HG02642 (cell line): ENCODE results near the gene ZNF366.

Experiments used
- ATAC-seq: cut with Tn5 transposase; IDR thresholded peaks from one replicate; pipeline ENCODE4 v1.9.1; 2021; ENCODE audit warnings: mild to moderate bottlenecking; ENCODE audit not compliant: unreplicated experiment, poor library complexity

The ZNF366 gene

DNA sequence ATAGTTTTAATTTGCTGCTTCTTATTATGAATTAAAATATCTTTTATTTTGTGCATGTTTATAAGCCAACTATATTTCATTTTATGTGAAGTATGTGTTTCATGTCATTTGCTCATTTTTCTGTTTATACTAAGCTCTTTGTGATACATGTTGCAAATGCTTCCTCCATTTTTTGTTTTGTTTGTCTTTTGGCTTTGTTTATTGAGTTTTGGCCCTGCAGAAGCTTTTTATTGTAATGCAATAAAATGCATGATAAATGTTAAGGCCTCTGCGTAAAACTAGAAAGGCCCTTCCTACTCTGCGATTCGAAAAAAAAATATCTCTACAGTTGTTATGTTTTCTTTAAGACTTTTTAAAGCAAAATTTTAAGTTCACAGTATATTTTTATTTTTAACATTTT, 9.4 kb downstream of the ZNF366 start:
- no peak for ATAC-seq

DNA sequence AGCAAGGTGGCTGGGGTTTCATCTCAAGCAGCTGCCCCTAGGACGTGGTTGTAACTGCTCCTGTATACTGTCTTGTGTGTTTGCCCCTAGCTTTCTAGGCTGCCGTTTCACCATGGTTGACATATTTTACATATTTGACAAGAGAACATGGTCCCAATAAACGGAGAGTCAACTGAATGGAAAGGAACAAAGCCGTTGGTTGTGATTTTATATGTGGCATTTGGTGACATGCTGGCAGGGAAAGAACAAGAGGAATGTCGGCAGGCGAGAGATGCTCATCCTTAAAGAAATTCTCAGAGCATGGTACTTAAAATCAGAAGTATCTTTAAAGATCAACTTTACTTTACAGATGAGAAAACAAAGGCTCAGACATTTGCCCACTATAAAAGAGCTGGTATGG, 11.8 kb downstream of the ZNF366 start:
- ATAC-seq = no peak

DNA sequence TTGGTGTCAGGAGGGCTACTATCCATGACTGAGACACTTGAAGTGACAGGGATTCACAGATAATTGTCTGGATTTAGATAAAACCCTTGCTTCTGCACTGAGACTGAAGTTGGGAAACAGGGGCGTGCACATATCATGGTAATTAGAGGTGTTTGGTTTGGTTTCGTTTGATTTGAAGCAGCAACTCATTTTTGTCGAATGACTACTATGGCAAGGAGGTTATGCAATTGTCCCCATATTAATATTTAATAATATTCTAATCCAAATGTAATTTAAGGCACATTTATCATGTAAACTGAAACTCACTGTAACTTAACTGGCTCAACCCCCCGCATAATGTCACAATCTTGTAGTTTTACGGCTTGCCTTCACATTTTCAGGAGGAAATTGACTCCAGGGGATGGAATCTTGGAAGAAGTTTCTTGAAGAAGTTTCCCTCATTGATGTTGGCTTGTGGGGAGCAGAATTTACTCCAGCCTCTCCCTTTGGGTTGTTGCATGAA, 12.5 kb downstream of the ZNF366 start:
- no peak for ATAC-seq

DNA sequence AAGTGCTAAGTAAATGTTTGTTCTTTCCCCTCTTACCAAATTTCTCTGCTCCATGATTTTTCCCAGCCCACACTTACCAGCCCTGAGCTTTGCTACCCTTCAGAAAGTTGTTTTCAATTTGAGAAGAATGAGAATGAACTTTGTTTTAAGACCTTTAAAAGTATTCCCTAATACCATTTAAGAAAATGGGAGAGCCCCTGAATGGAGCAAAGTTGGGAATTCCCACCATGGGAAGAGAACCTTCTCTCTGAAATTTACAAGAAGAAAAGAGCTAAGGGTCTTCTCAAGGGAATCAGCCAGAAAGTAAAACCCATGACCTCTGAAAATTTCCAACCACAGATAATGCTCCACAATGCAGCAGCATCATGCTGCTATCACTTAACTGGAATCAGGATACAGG, 17.7 kb downstream of the ZNF366 start:
- ATAC-seq = no peak

- ATAC-seq = no peak
Measured at GRCh38 chr5:72488756-72489155, 18.5 kb downstream of the ZNF366 start.

DNA sequence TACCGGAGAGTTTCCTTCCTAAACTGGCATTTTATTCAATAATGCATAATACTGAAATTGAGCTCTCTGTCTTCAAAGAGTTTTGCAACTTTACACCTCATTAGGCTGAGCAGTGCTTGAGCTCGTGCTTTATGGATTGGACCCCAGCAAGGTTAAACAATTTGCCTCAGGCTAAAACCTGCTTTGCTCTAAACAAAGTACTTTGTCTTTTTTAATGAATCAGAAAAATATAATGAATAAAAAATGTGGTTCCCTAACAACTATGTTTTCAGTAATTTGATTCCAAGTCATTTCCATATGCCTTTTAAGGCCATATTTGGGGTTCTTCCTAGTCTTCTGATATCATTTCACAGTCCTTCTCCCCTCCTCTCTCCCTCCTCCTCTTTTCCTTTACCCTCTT, 20.0 kb downstream of the ZNF366 start:
- ATAC-seq = no peak

- ATAC-seq = no peak
Measured at GRCh38 chr5:72486371-72486770, 20.8 kb downstream of the ZNF366 start.

GRCh38 chr5:72485430-72485974, 21.7 kb downstream of the ZNF366 start:
- ATAC-seq = no peak

DNA sequence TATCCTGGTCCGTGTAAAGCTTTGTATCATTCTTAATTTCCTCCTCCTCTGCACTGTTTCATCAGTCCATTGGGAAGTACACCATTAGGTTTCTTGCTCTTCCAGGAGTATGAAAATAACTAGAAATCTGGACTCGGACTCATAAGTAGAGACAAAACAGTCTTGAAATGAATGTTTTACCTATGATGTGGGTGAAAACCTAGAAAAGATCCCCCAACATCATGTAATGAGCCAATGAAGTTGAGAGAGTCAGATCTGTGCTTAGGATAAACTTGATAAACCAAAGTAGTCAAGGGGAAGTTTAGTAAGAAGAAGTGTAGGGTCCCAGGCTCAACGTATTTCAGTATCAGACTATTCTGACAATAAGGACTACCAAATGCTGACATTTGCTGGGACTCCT, 25.2 kb downstream of the ZNF366 start:
- no peak for ATAC-seq

DNA sequence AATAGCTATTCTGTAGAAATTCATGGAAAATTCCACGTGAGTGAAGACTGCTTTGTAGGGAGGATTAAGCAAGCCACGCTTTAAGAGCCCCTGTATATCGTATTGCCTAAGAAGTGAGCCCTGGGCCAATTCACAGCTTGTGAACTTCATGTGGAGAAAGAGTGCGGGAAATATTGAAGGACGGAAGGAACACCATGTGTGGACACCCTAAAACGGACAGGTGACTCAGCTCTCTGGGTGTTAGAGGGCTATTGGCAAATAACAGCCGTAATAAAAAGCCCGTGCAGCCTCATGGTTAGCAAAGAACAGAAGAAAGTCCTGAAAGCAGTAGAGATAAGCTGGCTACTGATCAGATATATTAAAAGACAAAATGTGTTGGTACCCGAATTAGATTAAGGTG, 26.4 kb downstream of the ZNF366 start:
- ATAC-seq = no peak

DNA sequence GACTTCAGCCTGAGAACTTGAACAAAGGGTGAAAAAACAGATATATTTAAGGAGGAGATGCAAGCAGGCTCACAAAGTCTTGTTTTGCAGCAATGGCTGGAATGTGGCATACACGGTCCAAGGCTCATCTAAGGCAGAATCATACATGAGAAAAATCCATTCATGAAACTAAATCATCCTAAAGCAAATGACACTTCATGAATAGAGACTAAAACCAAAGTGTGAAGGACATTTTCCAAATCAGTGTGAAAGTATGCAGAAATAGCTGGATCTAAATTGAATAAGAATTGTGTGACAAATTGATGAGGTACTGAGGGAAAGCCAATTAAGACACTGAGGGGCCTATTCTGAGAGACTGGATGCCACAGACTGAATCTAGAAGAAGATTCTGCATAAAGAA, 27.3 kb downstream of the ZNF366 start:
- no peak for ATAC-seq

DNA sequence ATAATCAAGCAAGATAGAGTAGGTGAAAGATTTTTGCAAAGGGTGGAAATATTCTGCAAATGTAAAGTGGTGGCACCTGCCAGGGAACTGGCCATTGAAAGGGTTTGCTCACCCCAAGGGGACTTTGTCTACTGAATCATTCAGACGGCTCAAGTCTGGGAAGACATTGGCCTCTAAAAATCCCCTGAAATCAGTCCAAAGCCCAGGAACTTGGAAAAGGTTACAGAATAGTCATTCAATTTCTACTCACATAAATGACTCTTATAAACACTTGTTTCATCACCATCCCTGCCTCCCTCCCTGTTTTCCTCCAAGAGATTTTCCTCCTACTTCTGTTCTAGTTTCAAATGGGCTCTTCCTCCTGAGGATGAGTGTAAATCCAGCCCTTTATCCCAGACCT, 28.5 kb downstream of the ZNF366 start:
- no peak for ATAC-seq

DNA sequence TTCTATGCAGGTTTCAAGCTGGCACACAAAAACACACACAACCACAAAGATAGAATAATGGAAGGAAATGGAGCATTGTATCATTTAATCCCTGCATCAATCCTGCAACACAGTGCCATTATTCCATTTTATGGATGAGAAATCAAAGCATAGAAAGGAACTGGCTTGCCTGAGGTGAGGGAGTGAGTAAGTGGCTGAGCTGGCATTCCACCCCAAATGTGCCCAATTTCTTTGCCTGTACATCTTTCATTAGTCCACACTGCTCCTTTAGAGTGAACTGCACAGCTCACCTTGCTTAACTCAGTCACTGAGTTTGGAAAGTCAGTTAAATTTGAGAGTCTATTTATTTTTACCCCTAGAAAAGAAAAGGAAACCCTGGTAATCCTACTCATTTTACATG, 28.9 kb downstream of the ZNF366 start:
- no peak for ATAC-seq

- no peak for ATAC-seq
Measured at GRCh38 chr5:72477644-72478043, 29.6 kb downstream of the ZNF366 start.

GRCh38 chr5:72477176-72477575, 30.0 kb downstream of the ZNF366 start:
- ATAC-seq = no peak

GRCh38 chr5:72476721-72477120, 30.5 kb downstream of the ZNF366 start:
- no peak for ATAC-seq

- ATAC-seq = no peak
Measured at GRCh38 chr5:72476275-72476674, 30.9 kb downstream of the ZNF366 start.

GRCh38 chr5:72474516-72474915, 32.7 kb downstream of the ZNF366 start:
- ATAC-seq = no peak

DNA sequence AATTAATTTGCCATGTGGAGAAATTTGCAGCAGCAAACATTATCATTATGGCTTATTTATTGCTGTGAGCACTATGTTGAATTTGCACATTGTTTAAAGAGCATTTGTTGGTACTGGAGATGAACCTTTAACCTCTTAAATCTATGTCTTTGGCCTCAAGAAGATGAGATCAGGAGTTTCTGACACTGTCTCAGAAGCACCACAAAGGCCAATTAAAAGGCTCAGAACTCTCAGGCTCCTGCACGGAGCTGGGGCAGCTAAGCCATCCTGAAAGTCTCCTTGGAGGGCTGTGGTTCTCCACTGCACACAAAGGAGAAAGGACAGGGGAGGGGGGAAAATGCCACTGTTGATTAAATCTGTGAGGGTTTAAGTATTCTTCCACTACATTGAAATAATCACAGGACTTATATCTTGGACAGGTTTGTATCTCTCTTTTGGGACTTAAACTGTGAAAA, 33.1 kb downstream of the ZNF366 start:
- no peak for ATAC-seq

DNA sequence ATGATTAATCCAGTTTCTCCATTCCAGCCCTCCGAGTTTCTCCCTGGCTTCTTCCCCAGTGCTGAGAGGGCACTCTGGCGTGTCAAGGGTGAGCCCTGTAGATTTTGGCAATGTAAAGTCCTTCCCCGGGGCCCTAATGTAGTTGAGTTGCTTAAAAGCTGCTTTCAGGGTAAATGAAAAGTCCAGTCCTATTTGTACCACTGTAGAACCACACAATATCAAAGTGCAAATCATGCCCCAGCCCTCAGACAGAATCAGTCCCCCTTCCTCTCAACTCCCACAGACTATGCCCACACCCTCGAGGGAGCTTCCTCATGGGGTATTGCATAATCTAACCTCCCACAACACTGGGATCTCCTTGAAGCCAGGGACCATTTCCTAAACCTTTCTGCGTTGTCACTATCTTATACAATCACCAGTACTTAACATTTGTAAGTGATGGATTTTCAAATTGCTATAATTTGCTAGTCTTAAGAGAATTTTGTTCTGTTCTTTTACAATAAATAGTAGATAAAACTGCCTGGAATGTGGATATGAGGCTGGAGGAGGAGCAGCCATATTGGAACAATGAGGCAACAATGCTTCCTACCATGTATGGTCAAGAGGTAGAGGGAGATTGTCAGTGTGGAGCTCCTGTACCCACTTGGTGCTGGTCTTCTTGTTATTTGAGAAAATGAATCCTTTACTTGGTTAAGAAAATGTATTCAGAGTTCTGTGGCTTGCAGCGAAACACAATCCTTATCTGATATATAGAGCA, 34.4 kb downstream of the ZNF366 start:
- no peak for ATAC-seq

- ATAC-seq = no peak
Measured at GRCh38 chr5:72472031-72472430, 35.2 kb downstream of the ZNF366 start.

DNA sequence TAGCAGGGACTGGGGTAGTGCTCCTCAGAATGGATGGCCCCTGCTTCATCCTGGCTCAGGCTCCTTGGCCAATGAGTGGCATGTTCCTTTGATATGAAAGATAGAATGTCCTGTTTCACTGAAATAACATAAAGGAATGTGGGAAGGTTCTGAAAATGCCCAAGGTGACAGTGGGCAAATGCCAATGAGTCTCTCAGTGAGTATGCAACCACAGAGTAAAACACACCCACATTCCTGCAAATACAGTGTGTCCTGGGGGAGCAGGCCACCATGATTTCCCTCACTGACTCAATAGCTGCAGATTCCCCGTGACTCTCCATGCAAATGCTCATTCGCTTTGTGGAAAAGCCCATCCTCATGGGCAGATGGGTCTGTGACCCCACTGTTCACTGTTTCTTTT, 36.4 kb downstream of the ZNF366 start:
- no peak for ATAC-seq
